Activated naive CD8-positive, alpha-beta T cell (primary cell): ENCODE measurements around the gene CHN2.

Experiments used
- H3K27ac Mint-ChIP-seq: one replicate; pipeline ENCODE4 v1.8.0; 2021; ENCODE audit warnings: mixed read lengths
- H3K27me3 Mint-ChIP-seq: one replicate; pipeline ENCODE4 v1.8.0; 2021; ENCODE audit warnings: mixed read lengths
- H3K36me3 Mint-ChIP-seq: one replicate; pipeline ENCODE4 v1.8.0; 2021; ENCODE audit warnings: mixed read lengths
- H3K4me1 Mint-ChIP-seq: one replicate; pipeline ENCODE4 v1.8.0; 2021; ENCODE audit warnings: low read depth, mixed read lengths
- H3K4me3 Mint-ChIP-seq: one replicate; pipeline ENCODE4 v1.8.0; 2021; ENCODE audit warnings: mild to moderate bottlenecking, mixed read lengths
- H3K9me3 Mint-ChIP-seq: one replicate; pipeline ENCODE4 v1.8.0; 2021; ENCODE audit warnings: low read depth, mixed read lengths

The CHN2 gene

DNA sequence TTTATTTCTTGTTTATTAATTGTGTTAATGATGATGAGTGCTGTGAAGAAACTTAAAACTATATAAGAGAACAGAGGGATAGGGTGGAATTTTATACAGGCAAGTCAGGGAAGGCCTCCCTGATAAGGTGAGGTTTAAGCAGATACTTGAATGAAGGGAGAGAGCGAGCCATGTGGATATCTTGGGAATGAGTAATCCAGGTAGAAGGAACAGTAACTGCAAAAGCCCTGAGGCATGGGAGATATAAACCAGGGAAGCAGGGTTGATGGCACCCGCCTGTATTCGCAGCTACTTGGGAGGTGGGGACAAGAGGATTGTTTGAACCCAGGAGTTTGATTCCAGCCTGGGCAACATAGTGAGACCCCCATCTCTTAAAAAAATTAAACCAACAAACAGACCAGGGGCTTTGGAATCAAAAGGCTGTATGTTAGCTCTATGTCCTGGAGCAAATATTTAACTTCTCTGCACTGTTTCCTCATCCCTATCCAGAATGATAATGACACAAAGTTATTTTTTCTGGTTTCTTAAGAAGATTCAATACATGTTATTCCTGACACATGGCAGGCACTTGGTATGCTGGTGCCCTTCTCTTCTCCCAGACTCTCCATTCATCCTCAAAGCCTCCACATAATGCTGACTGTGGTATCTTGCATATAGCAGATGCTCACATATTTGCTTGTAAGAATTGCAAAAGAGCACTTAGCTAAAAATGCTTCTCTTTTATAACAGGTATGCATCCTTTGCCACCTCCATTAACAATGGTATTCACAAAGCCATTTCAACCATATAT, 169.3 kb downstream of the CHN2 start:
- H3K4me1 Mint-ChIP-seq = no peaks in the 10 kb centered on the region
- peaks cover 2% of the 10 kb centered on the region for H3K27me3 Mint-ChIP-seq
- H3K4me3 Mint-ChIP-seq = no peak overlapping the region
- no peaks in the 10 kb centered on the region for H3K9me3 Mint-ChIP-seq
- no peaks in the 10 kb centered on the region for H3K36me3 Mint-ChIP-seq
- no peak overlapping the region for H3K27ac Mint-ChIP-seq

DNA sequence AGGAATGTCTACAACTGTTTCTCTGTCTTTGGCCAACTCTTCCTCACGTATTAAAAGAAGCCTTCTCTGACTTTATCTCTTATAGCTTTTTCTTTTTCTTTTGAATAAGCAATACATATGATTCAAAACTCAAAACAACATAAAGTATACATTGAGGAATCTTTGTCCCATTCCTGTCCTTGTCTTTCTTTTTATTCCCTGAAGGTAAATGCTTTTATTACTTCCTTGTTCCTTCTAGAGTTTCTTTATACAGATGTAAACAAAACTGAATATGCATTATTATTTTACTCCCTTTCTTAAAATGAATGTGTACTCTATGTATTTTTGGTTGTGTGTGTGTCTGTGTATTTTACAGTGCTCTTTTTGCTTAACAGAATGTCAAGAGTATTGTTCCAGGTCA, 170.1 kb downstream of the CHN2 start:
- Mint-ChIP-seq H3K27ac (no peak overlapping the region), H3K4me1 (no peaks in the 10 kb centered on the region), H3K27me3 (peaks cover 2% of the 10 kb centered on the region), H3K4me3 (no peak overlapping the region), H3K36me3 (no peaks in the 10 kb centered on the region), H3K9me3 (no peaks in the 10 kb centered on the region)

DNA sequence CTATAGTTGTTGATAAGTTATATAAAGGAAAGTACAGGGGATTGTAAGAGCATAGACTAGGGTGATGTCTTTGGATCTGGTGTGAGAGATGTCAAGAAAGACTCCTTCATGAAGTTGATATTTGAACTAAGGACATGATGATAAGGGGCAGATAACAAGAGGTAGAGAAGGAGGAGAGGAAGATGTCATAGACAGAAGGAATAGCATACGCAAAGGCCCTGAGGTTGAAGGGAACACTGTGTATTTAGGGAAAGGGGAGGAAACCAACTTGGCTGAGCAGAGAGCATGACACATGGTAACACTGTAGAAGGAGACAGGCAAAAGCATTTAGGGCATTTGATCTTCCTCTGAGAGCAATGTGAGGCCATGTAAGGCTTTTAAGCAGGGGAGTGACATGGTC, 170.8 kb downstream of the CHN2 start:
- H3K9me3 Mint-ChIP-seq = no peaks in the 10 kb centered on the region

DNA sequence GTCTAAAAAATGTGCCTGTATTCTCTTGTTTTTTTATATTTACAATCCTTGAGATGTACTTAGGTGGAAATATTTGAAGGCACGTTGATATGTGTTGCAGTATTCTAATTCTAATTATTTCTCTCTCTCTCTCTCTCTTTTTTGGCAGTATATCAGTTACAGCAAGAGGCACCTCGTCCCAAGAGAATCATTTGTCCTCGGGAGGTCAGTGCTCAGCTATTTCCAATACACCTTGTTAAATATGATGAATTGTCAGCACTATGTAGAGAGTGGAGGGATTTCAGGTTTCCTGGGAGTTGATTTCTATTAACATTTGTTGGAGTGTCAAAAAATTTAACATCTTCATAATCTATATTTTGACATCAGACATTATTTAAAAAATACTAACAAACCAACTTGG, 173.2 kb downstream of the CHN2 start:
- peaks cover 2% of the 10 kb centered on the region for H3K27me3 Mint-ChIP-seq
- H3K36me3 Mint-ChIP-seq = no peaks in the 10 kb centered on the region
- no peaks in the 10 kb centered on the region for H3K4me1 Mint-ChIP-seq
- no peaks in the 10 kb centered on the region for H3K9me3 Mint-ChIP-seq
- H3K4me3 Mint-ChIP-seq = no peak overlapping the region
- H3K27ac Mint-ChIP-seq = no peak overlapping the region

More for the DNA sequence above, 170.8 kb downstream of the CHN2 start:
- H3K27ac Mint-ChIP-seq = no peak overlapping the region
- no peaks in the 10 kb centered on the region for H3K36me3 Mint-ChIP-seq
- no peak overlapping the region for H3K4me3 Mint-ChIP-seq
- H3K4me1 Mint-ChIP-seq = no peaks in the 10 kb centered on the region
- H3K27me3 Mint-ChIP-seq = peaks cover 2% of the 10 kb centered on the region

DNA sequence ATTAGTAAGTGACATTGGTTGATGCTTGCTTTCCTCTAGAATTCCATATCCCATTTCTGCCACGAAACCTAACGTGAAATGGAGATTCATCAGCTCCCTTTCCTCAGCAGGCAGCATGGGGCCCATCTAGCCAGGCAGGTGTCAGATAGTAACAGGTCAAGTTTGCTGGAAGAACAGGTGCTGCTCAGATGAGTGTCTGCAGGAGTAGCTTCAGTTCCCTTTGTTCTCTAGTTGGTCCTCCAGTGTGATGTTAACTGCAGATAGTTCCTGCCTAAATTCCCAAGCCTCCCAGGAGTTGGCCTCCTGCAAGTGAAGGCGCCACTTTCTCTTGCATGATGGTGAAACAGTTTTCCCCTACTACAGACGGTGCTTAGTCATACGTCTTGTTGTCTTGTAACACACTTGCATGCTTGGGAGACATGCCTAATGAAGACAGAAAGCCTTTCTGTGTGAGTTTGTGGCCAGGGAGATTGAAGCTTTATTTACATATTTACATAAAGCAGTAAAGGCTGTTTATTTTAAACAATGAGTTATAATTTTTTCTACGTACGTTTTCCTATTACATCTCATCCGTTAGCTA, 175.4 kb downstream of the CHN2 start:
- no peaks in the 10 kb centered on the region for H3K9me3 Mint-ChIP-seq
- H3K4me3 Mint-ChIP-seq = no peak overlapping the region
- no peaks in the 10 kb centered on the region for H3K36me3 Mint-ChIP-seq

DNA sequence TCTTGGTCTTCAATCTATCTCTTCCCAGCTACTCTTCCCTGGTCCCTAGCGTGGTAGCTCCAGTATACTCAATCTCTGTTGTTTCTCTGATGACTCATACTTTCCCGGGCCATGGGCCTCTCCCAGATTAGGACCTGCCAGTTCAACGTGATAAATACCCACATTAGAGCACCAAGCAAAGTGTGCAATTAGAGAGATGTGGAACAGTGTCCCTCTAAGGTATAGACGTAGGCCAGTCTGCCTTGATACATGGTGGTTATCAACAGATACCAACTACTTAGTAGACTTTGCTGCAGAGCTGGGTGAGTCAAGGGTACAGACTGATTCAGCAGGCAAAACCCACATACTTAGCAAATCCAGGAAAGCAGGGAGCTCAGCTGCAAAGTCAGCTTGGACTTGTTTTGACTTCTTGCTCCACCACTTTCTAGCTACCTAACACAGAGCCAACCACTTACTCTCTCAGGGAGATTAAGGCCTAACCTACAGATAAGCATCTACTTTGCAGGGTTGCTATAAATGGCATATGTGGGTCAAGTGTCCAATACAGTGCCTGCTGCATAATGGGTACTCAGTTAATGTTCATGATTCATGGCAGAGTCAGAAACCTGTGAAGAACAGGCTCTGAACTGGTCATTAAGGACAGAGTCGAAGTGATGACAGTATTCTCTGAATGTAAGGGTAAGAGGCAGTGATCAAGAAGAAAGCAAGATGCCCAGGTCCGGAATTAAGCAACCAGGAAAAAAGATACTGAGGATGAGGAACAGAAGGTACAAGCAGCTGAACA, 176.1 kb downstream of the CHN2 start:
- Mint-ChIP-seq H3K36me3 (no peaks in the 10 kb centered on the region), H3K4me3 (no peak overlapping the region), H3K27ac (no peak overlapping the region), H3K9me3 (no peaks in the 10 kb centered on the region), H3K27me3 (peaks cover 2% of the 10 kb centered on the region), H3K4me1 (no peaks in the 10 kb centered on the region)

More for the DNA sequence above, 175.4 kb downstream of the CHN2 start:
- Mint-ChIP-seq H3K27me3 (peaks cover 2% of the 10 kb centered on the region), H3K4me1 (no peaks in the 10 kb centered on the region), H3K27ac (no peak overlapping the region)

DNA sequence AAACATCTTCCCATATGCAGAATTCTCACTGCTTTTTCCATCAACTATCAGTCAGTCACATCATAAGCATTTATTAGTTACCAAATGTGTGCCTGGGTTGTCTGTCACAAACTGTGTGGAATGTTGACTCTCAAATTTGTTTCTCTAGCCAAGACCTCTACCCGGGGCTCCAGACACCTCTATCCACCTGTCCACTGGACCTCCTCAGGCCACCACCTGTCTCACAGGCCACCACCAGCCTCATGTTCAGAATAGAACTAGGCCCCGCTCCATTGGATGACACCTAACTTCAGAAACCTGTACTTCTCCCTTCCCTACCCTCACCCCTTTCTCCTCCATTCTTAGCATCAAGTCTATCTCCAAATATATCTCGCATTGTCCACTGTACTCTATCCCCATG, 176.9 kb downstream of the CHN2 start:
- H3K4me1 Mint-ChIP-seq = no peaks in the 10 kb centered on the region
- H3K9me3 Mint-ChIP-seq = no peaks in the 10 kb centered on the region
- no peak overlapping the region for H3K27ac Mint-ChIP-seq
- no peaks in the 10 kb centered on the region for H3K36me3 Mint-ChIP-seq
- H3K27me3 Mint-ChIP-seq = peaks cover 2% of the 10 kb centered on the region
- H3K4me3 Mint-ChIP-seq = no peak overlapping the region

DNA sequence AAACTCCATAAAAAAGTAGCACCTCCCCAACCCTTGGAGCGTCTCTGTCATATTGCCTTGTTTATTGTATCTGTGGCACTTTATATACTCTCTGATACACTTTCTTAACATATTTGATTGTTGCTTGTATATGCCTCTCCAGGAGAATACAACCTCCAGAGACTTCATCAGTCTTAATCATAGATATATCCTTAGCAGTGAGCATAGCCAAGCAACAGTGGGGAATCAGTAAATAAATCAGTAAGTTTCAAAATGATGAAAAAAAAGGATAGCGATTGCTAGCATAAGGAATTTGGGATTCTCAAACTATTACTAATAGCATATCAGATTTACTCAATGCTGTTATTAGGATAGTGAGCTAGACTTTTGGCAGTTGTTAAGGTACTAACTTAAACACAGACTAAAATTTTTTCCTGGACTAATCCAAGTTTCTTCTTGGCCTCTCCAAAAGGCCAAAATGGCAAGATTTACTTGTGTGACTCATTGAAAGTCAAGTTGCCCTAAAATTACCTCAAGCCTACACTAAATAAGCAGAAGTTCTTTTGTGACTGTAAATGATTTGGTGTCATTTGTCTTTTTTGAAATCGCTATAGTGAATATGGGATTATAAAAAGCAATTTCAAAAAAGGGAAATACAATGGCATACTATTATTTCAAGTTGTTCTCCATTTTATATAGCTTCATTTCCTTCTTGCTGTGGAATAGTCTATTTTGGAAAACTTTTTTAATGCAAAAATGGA, 177.9 kb downstream of the CHN2 start:
- no peaks in the 10 kb centered on the region for H3K9me3 Mint-ChIP-seq
- H3K4me1 Mint-ChIP-seq = no peaks in the 10 kb centered on the region
- no peak overlapping the region for H3K27ac Mint-ChIP-seq
- no peaks in the 10 kb centered on the region for H3K36me3 Mint-ChIP-seq
- H3K27me3 Mint-ChIP-seq = no peaks in the 10 kb centered on the region
- H3K4me3 Mint-ChIP-seq = no peak overlapping the region

DNA sequence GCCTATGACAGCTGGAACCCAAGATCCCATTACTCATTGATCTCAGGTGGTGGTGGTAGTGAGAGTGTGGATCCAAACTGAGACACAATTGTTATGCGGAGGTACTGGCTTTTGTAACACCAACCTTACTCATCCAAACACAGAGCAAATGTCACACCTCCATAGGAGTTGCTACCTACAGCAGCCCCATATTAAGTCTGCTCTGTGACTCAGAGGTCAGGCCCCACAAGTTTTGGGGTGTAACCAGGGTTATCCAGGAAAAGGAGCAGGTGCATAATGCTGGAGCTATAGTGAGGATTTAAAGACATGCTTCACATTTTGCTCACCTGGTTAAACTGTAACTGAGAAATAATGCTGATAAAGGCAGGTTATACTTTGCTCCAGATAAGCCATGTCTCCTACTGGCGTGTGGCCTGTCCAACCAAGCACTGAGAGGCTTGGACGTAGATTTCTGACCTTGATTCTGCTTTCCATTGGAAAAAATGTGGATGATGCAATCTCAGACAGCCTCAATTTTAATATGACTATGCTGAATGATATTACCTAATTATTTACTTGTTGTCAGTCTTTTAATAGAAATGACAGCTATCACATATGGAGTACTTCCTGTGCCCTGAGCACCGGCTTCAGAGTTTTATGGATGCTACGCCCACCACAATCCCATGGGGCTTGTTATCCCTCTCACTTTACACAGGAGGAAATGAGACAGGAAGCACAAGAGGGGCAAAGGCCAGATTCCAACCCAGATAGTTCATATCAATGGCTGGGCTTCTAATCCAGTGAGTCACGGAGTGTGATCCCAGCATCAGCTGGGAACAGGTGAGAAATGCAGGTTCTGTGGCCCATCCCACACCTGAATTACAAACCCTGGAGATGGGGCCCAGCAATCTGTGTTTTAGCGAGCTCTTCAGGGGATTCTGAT, 181.3 kb downstream of the CHN2 start:
- Mint-ChIP-seq H3K27ac (no peak overlapping the region), H3K36me3 (no peaks in the 10 kb centered on the region), H3K4me3 (no peak overlapping the region), H3K27me3 (no peaks in the 10 kb centered on the region), H3K9me3 (no peaks in the 10 kb centered on the region), H3K4me1 (no peaks in the 10 kb centered on the region)

DNA sequence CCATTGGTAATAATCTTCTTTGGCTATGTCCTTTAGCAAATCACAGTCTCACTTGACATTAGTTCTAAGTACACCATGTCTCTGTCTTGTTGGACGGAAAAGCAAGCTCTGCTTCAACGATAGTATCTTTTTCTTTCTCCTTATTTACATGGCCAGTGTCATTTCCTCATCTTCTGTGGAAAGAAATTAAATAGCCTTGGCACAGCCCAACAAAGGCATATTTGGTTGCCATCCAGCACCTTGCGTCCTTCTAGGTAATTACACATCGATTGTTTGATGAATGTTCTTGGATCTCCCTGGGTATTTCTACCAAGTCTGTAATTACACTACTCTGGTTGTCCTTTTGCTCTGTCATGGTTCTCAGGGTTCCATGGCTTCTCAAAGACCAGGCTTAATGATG, 183.1 kb downstream of the CHN2 start:
- no peaks in the 10 kb centered on the region for H3K27me3 Mint-ChIP-seq
- no peak overlapping the region for H3K27ac Mint-ChIP-seq
- no peaks in the 10 kb centered on the region for H3K9me3 Mint-ChIP-seq
- H3K36me3 Mint-ChIP-seq = no peaks in the 10 kb centered on the region
- H3K4me3 Mint-ChIP-seq = no peak overlapping the region
- no peaks in the 10 kb centered on the region for H3K4me1 Mint-ChIP-seq

DNA sequence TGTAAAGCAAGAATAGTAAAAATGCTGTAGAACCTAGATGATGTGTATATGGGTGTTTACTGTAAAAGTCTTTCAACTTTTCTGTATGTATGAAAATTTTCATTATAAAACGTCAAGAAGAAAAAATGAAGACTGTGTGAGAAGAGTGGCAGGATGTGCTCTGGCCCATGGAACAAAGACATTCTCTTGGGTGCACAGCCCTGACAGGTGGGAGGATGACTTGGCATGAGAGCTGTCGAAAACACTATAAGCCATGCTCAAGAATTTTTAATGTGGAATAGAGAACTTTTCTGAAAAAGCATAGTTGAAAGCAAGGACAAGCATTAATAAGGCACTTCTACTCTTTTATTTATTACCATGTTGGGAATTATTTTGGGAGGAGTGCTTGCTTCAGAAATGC, 185.0 kb downstream of the CHN2 start:
- no peak overlapping the region for H3K27ac Mint-ChIP-seq
- H3K36me3 Mint-ChIP-seq = no peaks in the 10 kb centered on the region
- H3K4me3 Mint-ChIP-seq = no peak overlapping the region
- no peaks in the 10 kb centered on the region for H3K4me1 Mint-ChIP-seq
- no peaks in the 10 kb centered on the region for H3K9me3 Mint-ChIP-seq
- H3K27me3 Mint-ChIP-seq = no peaks in the 10 kb centered on the region

DNA sequence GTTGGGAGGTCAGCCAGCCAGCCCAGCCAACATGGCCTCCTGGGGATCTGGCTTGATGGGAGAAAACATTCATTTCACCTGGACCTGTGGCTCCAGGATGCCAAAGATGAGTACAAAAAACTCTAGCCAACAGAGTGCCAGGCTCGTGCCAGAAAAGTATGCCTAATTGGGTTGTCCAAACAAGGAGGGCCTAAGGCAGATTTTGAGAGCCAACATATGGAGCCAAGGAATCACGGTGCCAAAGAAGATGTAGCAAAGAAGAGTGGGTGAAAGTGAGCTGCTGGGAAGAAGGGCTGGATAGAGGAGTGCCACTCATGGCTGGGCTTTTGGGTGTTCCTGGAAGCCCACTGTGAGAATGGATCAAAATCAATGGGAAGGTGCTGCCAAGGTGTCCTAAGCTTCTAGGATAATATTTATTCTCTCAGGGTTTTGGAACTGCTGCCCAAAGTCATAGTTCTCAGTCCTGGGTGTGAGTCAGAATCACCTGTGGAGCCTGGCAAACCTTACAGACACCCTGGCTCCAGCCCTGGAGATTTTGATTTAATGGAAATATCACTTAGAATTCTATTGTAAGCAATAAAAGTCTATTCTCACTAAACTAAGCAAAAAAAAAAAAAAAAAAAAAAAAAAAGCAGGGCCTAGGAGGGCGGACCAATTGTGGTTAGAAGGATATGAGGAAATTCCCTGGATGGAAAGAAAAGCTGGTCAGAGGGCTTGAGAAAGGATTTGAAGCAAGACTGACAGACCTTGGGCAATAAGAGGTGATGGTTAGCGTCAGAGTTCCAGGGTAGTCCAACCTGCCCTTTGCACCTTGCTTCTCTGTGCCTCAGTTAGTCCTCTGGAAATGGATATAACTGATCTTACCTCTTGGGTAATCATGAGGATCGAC, 186.9 kb downstream of the CHN2 start:
- no peaks in the 10 kb centered on the region for H3K36me3 Mint-ChIP-seq

DNA sequence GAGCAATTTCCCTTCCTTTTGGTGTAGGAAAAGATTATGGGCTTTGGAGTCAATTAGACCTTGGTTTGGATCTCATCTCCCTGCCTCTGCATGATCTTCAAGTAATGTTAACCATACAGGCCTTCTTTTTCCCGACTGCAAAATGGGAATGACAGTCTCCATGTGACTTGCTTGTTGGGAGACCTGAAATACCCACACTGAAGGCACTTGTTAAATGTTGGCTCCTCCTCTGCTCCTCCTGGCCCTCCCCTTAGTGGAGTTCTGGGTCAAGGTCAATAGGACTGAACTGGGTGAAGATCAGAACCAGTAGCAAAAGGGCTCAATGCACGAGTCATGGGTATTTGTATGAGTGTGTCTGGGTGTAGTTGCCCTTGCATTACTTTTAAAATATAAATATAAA, 189.7 kb downstream of the CHN2 start:
- no peaks in the 10 kb centered on the region for H3K4me1 Mint-ChIP-seq

More for the DNA sequence above, 186.9 kb downstream of the CHN2 start:
- no peak overlapping the region for H3K4me3 Mint-ChIP-seq
- no peak overlapping the region for H3K27ac Mint-ChIP-seq
- no peaks in the 10 kb centered on the region for H3K4me1 Mint-ChIP-seq
- no peaks in the 10 kb centered on the region for H3K27me3 Mint-ChIP-seq
- H3K9me3 Mint-ChIP-seq = no peaks in the 10 kb centered on the region

More for the DNA sequence above, 189.7 kb downstream of the CHN2 start:
- Mint-ChIP-seq H3K9me3 (no peaks in the 10 kb centered on the region), H3K27ac (no peak overlapping the region), H3K36me3 (no peaks in the 10 kb centered on the region), H3K4me3 (no peak overlapping the region), H3K27me3 (no peaks in the 10 kb centered on the region)
